TTC549 (cell line): Measurements from ENCODE around the gene PAFAH1B1.
"Not testable (repeated sequence)": the region's sequence is repeated elsewhere in the genome, so short reads cannot be mapped to it uniquely, and the experiment has no call there.

Source experiments
- FAIRE-seq: peaks from 2 replicates; lab custom pipeline; 2012; peaks lifted over from hg19 to GRCh38; lab: Jason Lieb, UNC

PAFAH1B1 gene

DNA sequence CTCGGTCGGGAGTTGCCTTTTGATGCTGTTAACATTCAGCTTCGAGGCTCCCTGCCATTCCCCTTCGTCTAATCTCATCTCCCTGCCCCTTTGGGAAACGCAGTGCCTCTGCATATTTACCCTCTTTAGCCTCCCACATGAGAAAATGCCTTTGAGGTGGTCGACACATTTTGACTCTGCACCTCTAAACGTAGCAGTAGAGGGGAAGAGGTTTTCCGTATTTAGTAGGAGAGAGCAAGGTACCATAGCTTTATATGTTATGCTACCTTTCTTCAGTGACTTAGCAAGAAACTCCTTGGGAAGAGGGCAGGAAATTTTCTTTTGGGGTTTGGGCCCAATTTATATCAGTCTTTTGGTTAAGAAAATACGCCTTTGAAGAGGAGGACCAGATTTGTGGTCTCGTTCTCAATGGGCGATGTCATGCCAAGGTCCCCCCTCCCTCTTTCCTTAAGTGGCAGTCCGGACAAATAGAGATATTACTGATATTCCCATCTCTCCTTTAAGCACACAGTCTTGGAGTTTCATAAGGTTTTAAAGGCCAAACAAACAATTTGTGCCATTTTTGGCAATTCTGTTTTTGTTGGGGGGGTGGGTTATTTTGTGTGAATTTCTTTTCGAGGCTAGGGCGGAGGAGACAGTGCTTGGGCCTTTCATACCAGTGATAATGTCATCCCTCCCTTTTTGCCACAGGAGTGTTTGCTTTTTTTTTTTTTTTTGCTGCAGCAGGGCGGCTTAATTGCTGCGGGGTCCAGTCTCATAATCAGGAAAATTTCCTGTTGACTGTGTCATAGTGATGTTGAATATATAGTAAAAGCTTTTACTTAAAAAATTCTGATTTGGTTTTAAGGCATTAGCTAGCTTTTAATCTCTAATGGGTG, 1.5 kb downstream of the PAFAH1B1 start:
- no peak for FAIRE-seq

DNA sequence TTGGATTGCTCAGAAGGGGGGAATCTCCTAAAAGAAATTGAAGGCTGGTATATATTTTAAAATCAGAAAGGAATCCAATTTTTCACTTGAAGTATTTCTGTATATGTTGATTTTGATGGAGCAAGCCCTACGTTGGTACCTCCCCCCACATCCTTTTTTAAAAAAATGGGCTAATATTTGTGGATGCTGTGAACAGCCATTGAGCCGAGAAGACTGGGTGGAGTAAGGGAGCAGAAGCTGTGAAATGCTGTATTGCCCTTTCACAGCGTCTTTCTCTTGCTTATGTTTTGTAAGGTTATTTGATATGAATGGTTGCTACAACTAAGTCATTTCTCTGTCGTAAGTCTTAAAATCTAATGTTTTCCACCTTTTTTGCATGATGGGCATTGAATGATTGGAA, 2.3 kb downstream of the PAFAH1B1 start:
- FAIRE-seq, result no peak

DNA sequence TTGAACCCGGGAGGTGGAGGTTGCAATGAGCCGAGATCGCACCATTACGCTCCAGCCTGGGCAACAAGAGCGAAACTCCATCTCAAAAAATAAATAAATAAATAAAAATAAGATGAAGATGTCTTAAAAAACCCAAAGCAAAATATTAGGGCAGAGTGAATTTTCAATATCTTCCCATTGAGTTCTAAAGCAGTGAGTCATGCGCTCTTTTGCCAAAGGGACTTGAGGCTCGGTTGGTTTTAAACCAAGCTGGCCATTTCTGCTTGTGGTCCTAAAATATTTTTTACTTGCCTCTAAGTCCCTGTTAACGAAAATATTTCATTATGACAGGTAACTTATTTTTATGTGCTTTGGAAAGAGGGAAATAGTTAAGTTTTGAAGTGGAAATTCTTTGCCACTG, 4.7 kb downstream of the PAFAH1B1 start:
- no peak for FAIRE-seq

DNA sequence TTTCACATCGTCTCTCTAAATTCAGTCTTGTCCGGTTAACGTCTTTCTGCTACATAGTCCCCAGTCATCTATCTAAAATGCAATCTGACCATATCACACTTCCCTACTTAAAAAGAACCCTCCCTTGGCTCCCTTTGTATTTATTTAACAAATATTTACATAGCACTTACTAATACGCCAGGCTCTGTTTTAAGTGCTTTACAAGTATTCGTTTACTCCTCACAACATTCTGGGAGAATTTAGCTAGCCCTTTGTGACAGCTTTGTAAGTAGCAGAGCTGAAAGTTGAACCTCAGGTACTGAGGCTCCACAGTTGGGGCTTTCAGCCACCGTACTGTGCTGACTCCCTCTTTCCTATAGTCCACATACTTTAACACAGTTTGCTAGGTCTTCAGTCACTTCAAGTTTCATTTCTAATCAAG, 9.2 kb downstream of the PAFAH1B1 start:
- FAIRE-seq, result no peak

- FAIRE-seq, result no peak
Measured at GRCh38 chr17:2608350-2608913, 15.0 kb downstream of the PAFAH1B1 start.

GRCh38 chr17:2609091-2609490, 15.6 kb downstream of the PAFAH1B1 start:
- no peak for FAIRE-seq

DNA sequence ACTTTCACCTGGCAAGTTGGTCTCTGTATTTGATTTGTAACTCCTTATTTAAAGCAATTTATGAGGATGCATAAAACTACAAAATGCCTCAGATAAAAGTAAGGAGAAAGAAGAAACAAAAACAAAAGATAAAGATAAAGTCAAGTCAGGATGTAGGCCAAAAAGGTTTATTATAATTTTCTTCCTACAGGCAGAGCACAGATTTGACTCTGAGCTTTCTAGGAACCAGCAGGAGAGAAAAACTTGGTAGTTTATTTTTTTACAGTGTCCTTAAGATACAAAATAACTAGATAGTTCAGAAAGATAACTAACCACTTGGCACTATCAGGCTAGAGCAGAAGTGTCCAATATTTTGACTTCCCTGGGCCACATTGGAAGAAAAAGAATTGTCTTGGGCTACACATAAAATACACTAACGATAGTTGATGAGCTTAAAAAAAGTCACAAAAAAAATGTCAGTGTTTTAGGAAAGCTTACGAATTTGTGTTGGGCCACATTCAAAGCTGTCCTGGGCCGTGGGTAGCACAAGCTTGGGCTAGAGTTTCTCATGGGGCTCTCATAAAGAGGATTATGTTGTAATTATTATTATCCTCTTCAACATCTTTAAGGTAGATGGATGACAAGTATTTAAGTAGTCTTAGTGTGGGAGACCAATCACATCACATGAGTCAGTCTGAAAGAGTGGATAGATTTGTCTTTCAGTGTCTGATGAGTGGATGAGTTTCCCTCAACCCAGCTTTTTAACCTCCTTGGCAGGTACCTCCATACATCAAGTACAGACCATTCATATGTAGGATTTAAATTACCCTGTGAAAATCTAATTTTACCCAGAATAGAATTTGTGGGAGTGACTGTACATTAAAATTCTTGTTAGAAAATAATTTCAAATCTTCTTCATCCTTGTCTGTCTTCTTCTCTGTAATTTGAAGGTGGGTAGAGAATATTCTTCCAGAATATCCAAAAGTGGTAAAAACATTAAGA, 17.0 kb downstream of the PAFAH1B1 start:
- FAIRE-seq, result no peak

- no peak for FAIRE-seq
Measured at GRCh38 chr17:2611627-2612026, 18.2 kb downstream of the PAFAH1B1 start.

DNA sequence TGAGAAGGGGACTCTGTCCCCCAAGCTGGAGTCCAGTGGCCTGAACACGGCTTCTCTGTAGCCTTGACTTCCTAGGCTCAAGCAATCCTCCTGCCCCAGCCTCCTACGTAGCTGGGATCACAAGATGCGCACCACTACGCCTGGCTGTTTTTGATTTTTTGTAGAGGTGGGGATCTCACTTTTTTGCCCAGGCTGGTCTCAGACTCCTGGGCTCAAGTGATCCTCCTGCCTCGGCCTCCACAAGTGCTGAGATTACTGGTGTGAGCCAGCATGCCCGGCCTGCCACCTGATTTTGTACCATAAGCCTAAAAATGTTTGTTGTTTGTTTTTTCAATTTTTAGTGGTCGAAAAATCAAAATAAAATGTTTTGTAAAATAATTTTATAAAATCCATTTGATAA, 19.2 kb downstream of the PAFAH1B1 start:
- FAIRE-seq, result no peak

GRCh38 chr17:2613089-2613808, 19.8 kb downstream of the PAFAH1B1 start:
- FAIRE-seq, result no peak

DNA sequence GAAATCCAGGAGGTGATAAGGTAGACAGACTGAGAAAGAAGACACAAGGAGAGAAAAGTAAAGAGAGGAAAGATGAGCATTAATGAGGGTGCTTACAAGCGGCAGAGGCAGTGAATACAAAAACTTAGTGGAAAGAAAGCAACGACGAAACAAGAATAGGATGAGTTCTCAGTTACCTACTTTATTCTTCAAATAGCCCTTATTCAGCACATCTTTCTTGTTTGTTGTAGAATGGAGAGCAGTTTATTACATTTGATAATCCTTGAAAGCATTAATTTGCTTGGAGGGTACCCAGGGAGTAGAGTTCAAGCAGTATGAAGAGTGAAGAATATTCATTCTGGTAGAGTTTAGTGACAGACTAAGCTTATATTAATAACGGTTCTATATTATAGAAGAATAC, 22.4 kb downstream of the PAFAH1B1 start:
- FAIRE-seq, result no peak

GRCh38 chr17:2621241-2621640, 27.8 kb downstream of the PAFAH1B1 start:
- no peak for FAIRE-seq

- not testable (repeated sequence) for FAIRE-seq
Measured at GRCh38 chr17:2621951-2622405, 28.5 kb downstream of the PAFAH1B1 start.

DNA sequence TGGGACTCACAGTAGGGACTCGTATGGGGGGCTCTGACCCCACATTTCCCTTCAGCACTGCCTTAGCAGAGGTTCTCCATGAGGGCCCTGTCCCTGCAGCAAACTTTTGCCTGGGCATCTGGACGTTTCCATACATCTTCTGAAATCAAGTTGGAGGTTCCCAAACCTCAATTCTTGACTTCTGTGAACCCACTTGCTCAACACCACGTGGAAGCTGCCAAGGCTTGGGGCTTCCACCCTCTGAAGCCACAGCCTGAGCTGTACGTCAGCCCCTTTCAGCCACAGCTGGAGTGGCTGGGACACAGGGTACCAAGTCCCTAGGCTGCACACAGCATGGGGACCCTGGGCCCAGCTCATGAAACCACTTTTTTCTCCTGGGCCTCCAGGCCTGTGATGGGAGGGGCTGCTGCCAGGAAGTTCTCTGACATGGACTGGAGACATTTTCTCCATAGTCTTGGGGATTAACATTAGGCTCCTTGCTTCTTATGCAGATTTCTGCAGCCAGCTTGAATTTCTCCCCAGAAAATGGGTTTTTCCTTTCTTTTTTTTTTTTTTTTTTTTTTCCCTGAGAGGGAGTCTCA, 29.4 kb downstream of the PAFAH1B1 start:
- FAIRE-seq, result not testable (repeated sequence)

GRCh38 chr17:2624292-2624731, 30.9 kb downstream of the PAFAH1B1 start:
- FAIRE-seq, result no peak

DNA sequence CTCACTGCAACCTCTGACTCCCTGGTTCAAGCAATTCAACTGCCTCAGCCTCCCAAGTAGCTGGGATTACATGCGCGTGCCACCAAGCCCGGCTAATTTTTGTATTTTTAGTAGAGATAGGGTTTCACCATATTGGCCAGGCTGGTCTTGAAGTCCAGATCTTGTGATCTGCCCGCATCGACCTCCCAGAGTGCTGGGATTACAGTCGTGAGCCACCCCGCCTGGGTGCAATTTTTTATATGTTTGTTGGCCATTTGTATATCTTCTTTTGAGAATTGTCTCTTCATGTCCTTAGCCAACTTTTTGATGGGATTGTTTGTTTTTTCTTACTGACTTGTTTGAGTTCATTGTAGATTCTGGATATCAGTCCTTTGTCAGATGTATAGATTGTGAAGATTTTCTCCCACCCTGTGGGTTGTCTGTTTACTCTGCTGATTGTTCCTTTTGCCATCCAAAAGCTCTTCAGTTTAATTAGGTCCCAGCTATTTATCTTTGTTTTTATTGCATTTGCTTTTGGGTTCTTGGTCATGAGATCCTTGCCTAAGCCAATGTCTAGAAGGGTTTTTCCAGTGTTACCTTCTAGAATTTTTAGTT, 33.3 kb downstream of the PAFAH1B1 start:
- not testable (repeated sequence) for FAIRE-seq

- not testable (repeated sequence) for FAIRE-seq
Measured at GRCh38 chr17:2628922-2629321, 35.5 kb downstream of the PAFAH1B1 start.

- FAIRE-seq, result no peak
Measured at GRCh38 chr17:2631211-2631610, 37.8 kb downstream of the PAFAH1B1 start.

GRCh38 chr17:2634361-2634960, 41.0 kb downstream of the PAFAH1B1 start:
- FAIRE-seq, result no peak

- no peak for FAIRE-seq
Measured at GRCh38 chr17:2635241-2635640, 41.8 kb downstream of the PAFAH1B1 start.

DNA sequence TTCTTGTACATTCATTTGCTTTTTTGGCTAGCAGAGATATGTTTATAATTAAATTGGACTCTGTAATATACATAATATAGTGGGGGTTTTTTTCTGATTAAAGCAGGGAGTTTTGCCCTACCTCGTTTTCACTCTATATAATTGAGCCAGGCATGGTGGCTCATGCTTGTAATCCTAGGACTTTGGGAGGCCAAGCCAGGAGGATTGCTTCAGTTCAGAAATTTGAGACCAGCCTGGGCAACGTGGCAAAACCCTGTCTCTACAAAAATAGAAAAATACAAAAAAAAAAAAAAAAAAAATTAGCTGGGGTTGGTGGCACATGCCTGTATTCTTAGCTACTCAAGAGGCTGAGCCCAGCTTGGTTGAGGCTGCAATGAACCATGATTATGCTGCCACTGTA, 42.2 kb downstream of the PAFAH1B1 start:
- no peak for FAIRE-seq
